ENCODE measurements around the gene LRRTM2.

The LRRTM2 gene

GRCh38 chr5:138878437-138879235 is 3.5 kb upstream of the LRRTM2 start:
- DNase-seq, result no peak

- no peak for DNase-seq
These were observed 1.7 kb upstream of the LRRTM2 start for GRCh38 chr5:138876811-138877210.

- no peak for DNase-seq
These were observed 811 bp upstream of the LRRTM2 start for GRCh38 chr5:138875946-138876345.

GRCh38 chr5:138875552-138875875 is 379 bp upstream of the LRRTM2 start:
- no peak for DNase-seq

- DNase-seq, result no peak
These were observed 894 bp downstream of the LRRTM2 start for GRCh38 chr5:138874241-138874640.

- DNase-seq, result no peak
These were observed 1.5 kb downstream of the LRRTM2 start for GRCh38 chr5:138873466-138874221.

GRCh38 chr5:138872841-138873465 is 2.2 kb downstream of the LRRTM2 start:
- DNase-seq, result no peak

GRCh38 chr5:138870611-138871010 is 4.5 kb downstream of the LRRTM2 start:
- DNase-seq, result no peak

- no peak for DNase-seq
These were observed 5.2 kb downstream of the LRRTM2 start for GRCh38 chr5:138869763-138870500.

GRCh38 chr5:138869038-138869437 is 6.1 kb downstream of the LRRTM2 start:
- DNase-seq, result no peak

- no peak for DNase-seq
These were observed 8.1 kb downstream of the LRRTM2 start for GRCh38 chr5:138867011-138867410.

GRCh38 chr5:138853132-138853531 is 22.0 kb downstream of the LRRTM2 start:
- no peak for DNase-seq

- DNase-seq, result no peak
These were observed 24.2 kb downstream of the LRRTM2 start for GRCh38 chr5:138850865-138851435.

- no peak for DNase-seq
These were observed 25.3 kb downstream of the LRRTM2 start for GRCh38 chr5:138849882-138850281.

- DNase-seq, result no peak
These were observed 25.7 kb downstream of the LRRTM2 start for GRCh38 chr5:138849439-138849838.

GRCh38 chr5:138844812-138845513 is 30.2 kb downstream of the LRRTM2 start:
- DNase-seq, result no peak

GRCh38 chr5:138844125-138844461 is 31.0 kb downstream of the LRRTM2 start:
- no peak for DNase-seq

GRCh38 chr5:138843316-138844124 is 31.6 kb downstream of the LRRTM2 start:
- DNase-seq, result no peak

- DNase-seq, result no peak
These were observed 33.6 kb downstream of the LRRTM2 start for GRCh38 chr5:138841531-138841930.

- DNase-seq, result no peak
These were observed 35.0 kb downstream of the LRRTM2 start for GRCh38 chr5:138840103-138840502.

- no peak for DNase-seq
These were observed 38.0 kb downstream of the LRRTM2 start for GRCh38 chr5:138837160-138837559.

All from stimulated activated CD4-positive, alpha-beta T cell treated with anti-CD3 and anti-CD28 coated beads, Interleukin-12 subunit alpha, Interleukin-12 subunit beta, amount 100 ng/mL, for 4 hours (primary cell).